K562 (cell line): ENCODE results near the gene USP12. TPM values are rescaled to one million over a fixed set of nuclear protein-coding genes. Genes with fewer than 3 reads are reported as not detected.

ENCODE experiments used
- ATAC-seq: fragments of 200-7000 bp; cut with Tn5 transposase; 3 replicates; pipeline ENCODE4 v1.9.1; 2020; ENCODE audit warnings: moderate library complexity
- BruUV-seq: library from RNA; stranded (reverse); fragments of 400-500 nt; replicated peaks from 2 replicates; lab custom pipeline; 2021; lab: Mats Ljungman, UMichigan
- CTCF ChIA-PET: fragments of 300-600 bp; formaldehyde crosslinking; extraction: SDS; loops from one replicate; lab custom pipeline; 2021; ENCODE audit warnings: low intra/inter-chr PET ratio; lab: Yijun Ruan, JAX
- POLR2A ChIA-PET: fragments of 300-600, 350-650 bp; sonication (Branson Sonifier 250); formaldehyde crosslinking; extraction: SDS; loops from one replicate; lab custom pipeline; 2021; ENCODE audit warnings: antibody characterized with exemption, inconsistent platforms; lab: Yijun Ruan, JAX
- DNase-seq, 4 experiments: peaks; one replicate each; pipeline versions ENCODE4 v3.0.0 to v3.0.0-alpha.2; 2011 to 2018; ENCODE audit warnings: low spot score in 3 of 4, mixed read lengths in 3 of 4; ENCODE audit errors: extremely low read depth in 1 of 4
- FAIRE-seq: peaks from 2 replicates; lab custom pipeline; 2011; peaks lifted over from hg19 to GRCh38; lab: Jason Lieb, UNC
- H2AFZ ChIP-seq: 2 replicates; pipeline ENCODE4 v1.6.0; 2011; ENCODE audit warnings: low read depth, low read length, control low read depth, inconsistent platforms
- H3K27ac ChIP-seq: fragments of 200-600 bp; 3 replicates; pipeline ENCODE4 v1.8.0; 2011; ENCODE audit warnings: low read depth, mild to moderate bottlenecking, control low read depth, inconsistent platforms, low read length, moderate library complexity, mixed read lengths; ENCODE audit errors: extremely low read depth
- H3K27me3 ChIP-seq, 2 experiments: fragments of 300-600 bp in 1 of 2; 2 replicates in 1 of 2; 3 replicates in 1 of 2; pipeline versions ENCODE4 v1.6.0 to v1.8.0; 2011; ENCODE audit warnings: inconsistent platforms in 2 of 2, low read length in 2 of 2, mild to moderate bottlenecking in 1 of 2, mixed read lengths in 1 of 2, moderate library complexity in 1 of 2; ENCODE audit not compliant: control insufficient read depth in 2 of 2, insufficient read depth in 2 of 2
- H3K36me3 ChIP-seq: fragments of 300-600 bp; 3 replicates; pipeline ENCODE4 v1.8.0; 2011; ENCODE audit warnings: mild to moderate bottlenecking, low read length, inconsistent platforms; ENCODE audit not compliant: control insufficient read depth, insufficient read depth
- H3K4me1 ChIP-seq, 2 experiments: fragments of 200-600 bp in 1 of 2; replicated peaks in 1 of 2; 2 replicates in 1 of 2; 3 replicates in 1 of 2; pipeline versions ENCODE4 v1.5.1 to v1.8.0; 2011; ENCODE audit warnings: inconsistent platforms in 2 of 2, low read length in 2 of 2, mild to moderate bottlenecking in 1 of 2, mixed read lengths in 1 of 2, moderate library complexity in 1 of 2; ENCODE audit not compliant: control insufficient read depth in 2 of 2, insufficient read depth in 2 of 2
- H3K4me2 ChIP-seq: 2 replicates; pipeline ENCODE4 v1.6.1; 2011; ENCODE audit warnings: low read length, control low read depth, inconsistent platforms, mixed read lengths; ENCODE audit not compliant: insufficient read depth
- H3K4me3 ChIP-seq: fragments of 200-600 bp; sonication (generic), shearing (Covaris generic); 2 replicates; pipeline ENCODE4 v1.5.1; 2016; ENCODE audit warnings: control low read depth, inconsistent platforms
- H3K79me2 ChIP-seq: fragments of 200-600 bp; 3 replicates; pipeline ENCODE4 v1.8.0; 2011; ENCODE audit warnings: low read length, inconsistent platforms; ENCODE audit not compliant: control insufficient read depth, insufficient read depth
- H3K9ac ChIP-seq, 2 experiments: 2 replicates each; pipeline versions ENCODE4 v1.6.0 to v1.6.1; 2011; ENCODE audit warnings: low read depth in 2 of 2, low read length in 2 of 2, control low read depth in 1 of 2, inconsistent platforms in 1 of 2, mild to moderate bottlenecking in 1 of 2, mixed read lengths in 1 of 2; ENCODE audit not compliant: insufficient read depth in 1 of 2
- H3K9me1 ChIP-seq: one replicate; pipeline ENCODE4 v1.6.0; 2011; ENCODE audit warnings: inconsistent platforms, mild to moderate bottlenecking, low read length, moderate library complexity; ENCODE audit not compliant: control insufficient read depth, insufficient read depth
- H3K9me3 ChIP-seq: replicated peaks from 2 replicates; pipeline ENCODE4 v1.5.1; 2011; ENCODE audit warnings: low read depth, low read length, inconsistent platforms; ENCODE audit not compliant: control insufficient read depth, insufficient read depth
- H4K20me1 ChIP-seq: replicated peaks from 2 replicates; pipeline ENCODE4 v1.6.1; 2011; ENCODE audit warnings: low read length, inconsistent platforms, mixed read lengths; ENCODE audit not compliant: control insufficient read depth, insufficient read depth
- ESRRA ChIP-seq: fragments of 450-650 bp; IDR thresholded peaks from 2 replicates; pipeline ENCODE4 v1.6.1; 2014; ENCODE audit warnings: low read depth, mild to moderate bottlenecking, moderate library complexity, borderline replicate concordance
- HCFC1 ChIP-seq: IDR thresholded peaks from 2 replicates; pipeline ENCODE4 v1.6.1; 2012; ENCODE audit warnings: low read depth, low read length, improper control_type of control experiment
- HMGXB4 ChIP-seq: sonication (generic); formaldehyde crosslinking; IDR thresholded peaks from 2 replicates; pipeline ENCODE4 v1.8.1; 2023; ENCODE audit warnings: mild to moderate bottlenecking, missing genetic modification reagents
- HNRNPH1 ChIP-seq: fragments of 200-400 bp; formaldehyde crosslinking; optimal IDR thresholded peaks from 2 replicates; pipeline ENCODE3; 2017; ENCODE audit warnings: low read depth, mild to moderate bottlenecking, low read length, moderate library complexity
- HSF4 ChIP-seq: fragments of 250-450 bp; sonication (Bioruptor Pico); IDR thresholded peaks from 2 replicates; pipeline ENCODE4 v2.1.2; 2022; ENCODE audit warnings: mild to moderate bottlenecking, moderate library complexity, borderline replicate concordance
- IRF9 ChIP-seq: fragments of 450-650 bp; IDR thresholded peaks from 2 replicates; pipeline ENCODE4 v1.6.1; 2016; ENCODE audit warnings: missing biosample characterization, missing genetic modification characterization
- PYGO2 ChIP-seq: fragments of 450-650 bp; IDR thresholded peaks from 2 replicates; pipeline ENCODE4 v1.6.1; 2016; ENCODE audit warnings: mild to moderate bottlenecking, missing genetic modification characterization, moderate library complexity, missing compliant biosample characterization
- SAFB ChIP-seq: fragments of 200-400 bp; formaldehyde crosslinking; IDR thresholded peaks from 2 replicates; pipeline ENCODE4 v1.6.1; 2017; ENCODE audit warnings: low read depth, low read length, borderline replicate concordance
- SIN3A ChIP-seq, 2 experiments: fragments of 150-350 bp in 1 of 2; IDR thresholded peaks; 2 replicates each; pipeline ENCODE4 v1.6.1; 2011 to 2016; ENCODE audit warnings: borderline replicate concordance in 2 of 2, low read depth in 2 of 2, low read length in 2 of 2, mild to moderate bottlenecking in 2 of 2, moderate library complexity in 2 of 2; ENCODE audit not compliant: control insufficient read depth in 1 of 2
- ZNF347 ChIP-seq: fragments of 450-650 bp; formaldehyde crosslinking; IDR thresholded peaks from 2 replicates; pipeline ENCODE4 v1.4.0; 2020; ENCODE audit warnings: low read depth, mild to moderate bottlenecking, moderate library complexity
- ZNF717 ChIP-seq: fragments of 250-450 bp; sonication (Bioruptor Pico); IDR thresholded peaks from 2 replicates; pipeline ENCODE4 v1.5.0; 2021
- WGBS: fragments of 100-300 bp; shearing (Covaris generic); methylation state at CpG from one replicate; pipeline ENCODE4 v1.1.6; 2016; ENCODE audit warnings: low coverage, mixed read lengths; ENCODE audit not compliant: insufficient coverage; ENCODE audit errors: missing lambda C conversion rate; 5-methylcytosine and 5-hydroxymethylcytosine counted together
- in situ Hi-C: fragments of 300-500 bp; cut with MboI; formaldehyde crosslinking; loops from 4 replicates; pipeline ENCODE4 v1.15.0; 2018; ENCODE audit warnings: inconsistent platforms, mixed read lengths
- intact Hi-C: fragments of 100-400 bp; cut with micrococcal nuclease; formaldehyde crosslinking; loops from 2 replicates; pipeline ENCODE4 v1.14.2; 2022
- polyA plus RNA-seq, 8 experiments: library from polyadenylated mRNA; depleted of rRNA in 4 of 8; stranded (reverse) in 5 of 8; unstranded in 3 of 8; fragments of >200 nt; fragmentation: Nextera tagmentation in 2 of 8; fragmentation: Illumina TruSeq in 1 of 8; extraction: Ambion mirVana in 2 of 8; extraction: Trizol in 1 of 8; gene quantifications; 2 replicates each; pipeline versions ENCODE4 v1.2.1 to v1.2.3, GENCODE V29; 2011 to 2014; ENCODE audit warnings: inconsistent platforms in 1 of 8, missing spikeins in 1 of 8
- total RNA-seq, 7 experiments: library from RNA; depleted of rRNA in 6 of 7; stranded (reverse); fragments of >200 nt in 6 of 7; fragmentation: Illumina TruSeq in 2 of 7; extraction: Trizol in 2 of 7; gene quantifications; 2 replicates each; pipeline versions ENCODE4 v1.2.1 to v1.2.3, GENCODE V29; 2011 to 2021; ENCODE audit warnings: low replicate concordance in 1 of 7

Gene USP12
- total and polyA plus RNA-seq, 9 of the 15 experiments (the other 6 are each of a cell fraction or from before 2014, with no cell fraction given), result 1.8 to 20.5 (median 13.3) TPM

DNA sequence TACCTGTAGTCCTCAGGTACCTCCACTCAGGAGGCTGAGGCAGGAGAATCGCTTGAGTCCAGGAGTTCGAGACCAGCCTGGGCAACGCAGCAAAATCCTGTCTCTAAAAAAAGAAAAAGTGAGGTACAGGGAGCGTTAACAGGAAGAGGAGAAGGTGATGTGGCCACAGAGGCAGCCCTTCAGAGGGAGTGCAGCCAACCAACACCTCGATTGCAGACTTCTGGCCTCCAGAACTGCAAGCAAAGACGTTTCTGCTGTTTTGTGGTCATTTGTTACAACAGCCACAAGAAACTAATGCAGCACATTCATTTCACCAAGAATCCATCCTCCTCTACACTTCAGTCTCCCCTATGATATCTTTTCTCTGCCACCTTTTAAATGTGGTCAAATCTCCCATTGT, 145.2 kb downstream of the USP12 start (continued):
- no peak for TF ChIP-seq HMGXB4 (CRISPR knock-in tag)
- TF ChIP-seq SIN3A (IDR thresholded peaks at IDR 0.05; ENCODE audit: borderline replicate concordance in 2 of 2, control insufficient read depth in 1 of 2, low read depth in 2 of 2, low read length in 2 of 2), result no peak
- no peak for TF ChIP-seq ESRRA
- no peak for TF ChIP-seq HNRNPH1
- TF ChIP-seq ZNF717 (CRISPR knock-in tag), result no peak

DNA sequence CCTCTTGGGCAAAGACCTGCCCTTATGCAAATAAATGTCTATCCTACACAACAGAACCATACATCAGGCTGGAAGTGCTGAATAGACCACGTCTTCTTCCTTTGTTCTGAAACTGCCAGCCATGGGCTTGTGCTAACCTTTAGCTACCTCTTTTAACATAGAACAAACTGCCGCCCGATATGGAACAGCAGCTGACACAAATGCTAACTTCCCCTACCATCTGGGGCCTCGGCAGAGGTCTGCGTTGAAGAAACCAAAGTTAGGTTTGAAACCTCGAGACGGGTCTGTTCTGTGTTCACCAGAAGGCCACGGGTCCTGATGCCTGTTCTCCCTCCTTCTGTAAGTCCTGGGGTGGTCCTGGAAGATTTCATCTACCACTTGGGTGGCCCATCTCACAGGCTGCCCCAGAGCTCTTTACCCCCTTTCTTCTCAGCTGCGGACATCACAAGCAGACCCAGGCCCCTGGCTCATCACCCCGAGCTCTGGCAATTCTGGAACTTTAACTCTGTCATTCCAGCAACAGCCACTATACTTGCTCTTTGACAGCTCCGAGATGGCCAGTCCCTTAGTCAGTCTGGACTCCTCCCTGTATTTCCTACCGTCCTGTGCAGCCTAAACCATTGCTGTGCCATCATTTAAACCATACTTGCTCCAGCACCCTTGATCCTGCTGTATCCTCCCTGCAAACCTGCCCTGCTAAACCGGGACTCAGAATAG, 146.7 kb downstream of the USP12 start:
- ChIA-PET CTCF (no interaction called here), POLR2A (interaction anchor here (0.5 to 1.1 kb wide), 4 partner anchors 15 to 49 kb away, joined by 3 read pairs; no protein-coding TSS in a partner anchor)
- BruUV-seq, result no TSS peak
- no peak for FAIRE-seq
- no peak overlapping the region for H2AFZ ChIP-seq
- intact Hi-C loops, result loop anchor here (10.0 kb wide), 1 partner anchor 100 kb away; no protein-coding TSS in a partner anchor
- H3K9me3 ChIP-seq, result no peaks in the 10 kb centered on the region
- WGBS, result 22% methylated on average over 12 of the region's 13 CpGs
- TF ChIP-seq HSF4 (no peak), IRF9 (tag) (no peak), PYGO2 (tag) (no peak), ZNF347 (CRISPR knock-in tag) (no peak), SAFB (no peak), HCFC1 (no peak)
- H3K9me1 ChIP-seq, result no peaks in the 10 kb centered on the region
- no peak overlapping the region for H3K4me3 ChIP-seq
- peaks cover 7 to 13% of the 10 kb centered on the region in 2 experiments for H3K4me1 ChIP-seq
- no peak overlapping the region for H3K27ac ChIP-seq
- peak; percentile 73 for ATAC-seq
- no peak overlapping the region for H3K9ac ChIP-seq
- H3K4me2 ChIP-seq, result no peak overlapping the region
- H3K27me3 ChIP-seq, result peaks cover 2 to 12% of the 10 kb centered on the region in 2 experiments
- no peaks in the 10 kb centered on the region for H3K36me3 ChIP-seq
- no peaks in the 10 kb centered on the region for H4K20me1 ChIP-seq
- H3K79me2 ChIP-seq, result no peaks in the 10 kb centered on the region
- in situ Hi-C loops, result no loop called here
- no peak for DNase-seq
